ENCODE results near the gene THAP10. TPM values are rescaled to one million over a fixed set of nuclear protein-coding genes. Genes with fewer than 3 reads are reported as not detected.

Gene THAP10
- total RNA-seq, 1 donor from 2014 or later = 3.5 TPM

Other genes starting within 250 kb of the THAP10 start
- 78.0 TPM for gene UACA, start 128.9 kb downstream of the THAP10 start, total RNA-seq
- 37.8 TPM for gene LARP6, start 38.3 kb downstream of the THAP10 start, total RNA-seq
- 83.2 TPM for gene LRRC49, start 393 bp upstream of the THAP10 start, total RNA-seq
- gene THSD4, start 223.0 kb upstream of the THAP10 start, total RNA-seq = 116 TPM